PFSK-1 (cell line): ENCODE data around the gene ARAP1.

Experiments
- FOXP2 ChIP-seq: optimal IDR thresholded peaks from 2 replicates; pipeline ENCODE3; 2011; ENCODE audit warnings: borderline replicate concordance, control low read depth, inconsistent platforms; ENCODE audit not compliant: insufficient read depth; ENCODE audit errors: extremely low read length, extremely low read depth
- POLR2AphosphoS5 ChIP-seq: IDR thresholded peaks from 2 replicates; pipeline ENCODE4 v1.6.1; 2012; ENCODE audit warnings: low read depth, mild to moderate bottlenecking, control low read depth, low read length, moderate library complexity
- REST ChIP-seq, 2 experiments: IDR thresholded peaks; 2 replicates each; pipeline versions ENCODE4 v1.6.1 to v1.8.0; 2011 to 2012; ENCODE audit warnings: low read depth in 2 of 2, low read length in 2 of 2, control low read depth in 1 of 2, inconsistent platforms in 1 of 2, mild to moderate bottlenecking in 1 of 2, moderate library complexity in 1 of 2; ENCODE audit not compliant: insufficient read depth in 1 of 2
- SIN3A ChIP-seq: IDR thresholded peaks from 2 replicates; pipeline ENCODE4 v1.6.1; 2012; ENCODE audit warnings: mild to moderate bottlenecking, low read length, moderate library complexity, borderline replicate concordance; ENCODE audit not compliant: insufficient read depth
- TAF1 ChIP-seq: IDR thresholded peaks from 2 replicates; pipeline ENCODE4 v1.6.1; 2012; ENCODE audit warnings: low read length, control low read depth, borderline replicate concordance; ENCODE audit not compliant: insufficient read depth

ARAP1 gene

GRCh38 chr11:72776117-72776843 lies 24.1 kb upstream of the ARAP1 start:
- TF ChIP-seq SIN3A (no peak), POLR2AphosphoS5 (no peak), TAF1 (no peak), FOXP2 (no peak), REST (IDR thresholded peaks at IDR 0.05; ENCODE audit: insufficient read depth in 1 of 2, low read depth in 2 of 2, low read length in 2 of 2) (no peak)

GRCh38 chr11:72775288-72776110 lies 23.3 kb upstream of the ARAP1 start:
- no peak for TF ChIP-seq POLR2AphosphoS5
- TF ChIP-seq SIN3A = no peak
- TF ChIP-seq REST (IDR thresholded peaks at IDR 0.05; ENCODE audit: insufficient read depth in 1 of 2, low read depth in 2 of 2, low read length in 2 of 2) = no peak
- no peak for TF ChIP-seq TAF1
- TF ChIP-seq FOXP2 = no peak

GRCh38 chr11:72774499-72774898 lies 22.3 kb upstream of the ARAP1 start:
- TF ChIP-seq SIN3A (no peak), TAF1 (no peak), REST (IDR thresholded peaks at IDR 0.05; ENCODE audit: insufficient read depth in 1 of 2, low read depth in 2 of 2, low read length in 2 of 2) (no peak), POLR2AphosphoS5 (no peak), FOXP2 (no peak)

DNA sequence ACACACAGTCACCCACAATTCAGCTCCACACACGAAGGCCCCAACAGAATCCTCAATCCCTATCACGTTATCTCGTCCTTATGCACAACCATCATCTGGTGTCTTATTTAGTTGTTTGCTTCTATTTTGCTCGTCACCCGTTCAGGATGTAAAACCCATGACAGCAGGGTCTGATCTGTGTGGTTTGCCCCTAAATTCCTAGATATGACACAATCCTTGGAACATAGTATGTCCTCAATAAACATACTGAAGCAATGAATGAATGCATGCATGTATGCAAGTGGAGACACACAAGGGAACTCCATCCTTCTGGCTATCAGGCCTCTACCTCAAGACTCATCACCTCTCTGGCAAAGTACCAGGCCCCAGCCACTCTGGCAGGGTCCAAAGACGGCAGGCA lies 21.5 kb upstream of the ARAP1 start:
- TF ChIP-seq FOXP2 (no peak), TAF1 (no peak), SIN3A (no peak), POLR2AphosphoS5 (no peak), REST (IDR thresholded peaks at IDR 0.05; ENCODE audit: insufficient read depth in 1 of 2, low read depth in 2 of 2, low read length in 2 of 2) (no peak)
